ENCODE results near the gene PYCARD.
"Not testable (repeated sequence)": the region's sequence is repeated elsewhere in the genome, so short reads cannot be mapped to it uniquely, and the experiment has no call there.

Gene PYCARD

GRCh38 chr16:31214708-31215286 lies 12.2 kb upstream of the PYCARD start:
- peaks cover 65% of the 10 kb centered on the region for H3K27me3 ChIP-seq (ENCODE audit: control insufficient read depth, insufficient read depth, low read length)
- H3K9me3 ChIP-seq (ENCODE audit: control insufficient read depth, insufficient read depth, low read depth, low read length): no peaks in the 10 kb centered on the region
- no peak overlapping the region for H3K27ac ChIP-seq (ENCODE audit: low read depth, low read length)
- H3K36me3 ChIP-seq (ENCODE audit: control insufficient read depth, insufficient read depth, low read length): no peaks in the 10 kb centered on the region
- peak overlapping the region; percentile 61 for H3K4me3 ChIP-seq (ENCODE audit: low read depth, low read length)
- peak overlapping the region; percentile 14 for H3K9ac ChIP-seq (ENCODE audit: low read length)
- peaks cover 26% of the 10 kb centered on the region for H3K4me1 ChIP-seq (ENCODE audit: control insufficient read depth, insufficient read depth, low read length)

DNA sequence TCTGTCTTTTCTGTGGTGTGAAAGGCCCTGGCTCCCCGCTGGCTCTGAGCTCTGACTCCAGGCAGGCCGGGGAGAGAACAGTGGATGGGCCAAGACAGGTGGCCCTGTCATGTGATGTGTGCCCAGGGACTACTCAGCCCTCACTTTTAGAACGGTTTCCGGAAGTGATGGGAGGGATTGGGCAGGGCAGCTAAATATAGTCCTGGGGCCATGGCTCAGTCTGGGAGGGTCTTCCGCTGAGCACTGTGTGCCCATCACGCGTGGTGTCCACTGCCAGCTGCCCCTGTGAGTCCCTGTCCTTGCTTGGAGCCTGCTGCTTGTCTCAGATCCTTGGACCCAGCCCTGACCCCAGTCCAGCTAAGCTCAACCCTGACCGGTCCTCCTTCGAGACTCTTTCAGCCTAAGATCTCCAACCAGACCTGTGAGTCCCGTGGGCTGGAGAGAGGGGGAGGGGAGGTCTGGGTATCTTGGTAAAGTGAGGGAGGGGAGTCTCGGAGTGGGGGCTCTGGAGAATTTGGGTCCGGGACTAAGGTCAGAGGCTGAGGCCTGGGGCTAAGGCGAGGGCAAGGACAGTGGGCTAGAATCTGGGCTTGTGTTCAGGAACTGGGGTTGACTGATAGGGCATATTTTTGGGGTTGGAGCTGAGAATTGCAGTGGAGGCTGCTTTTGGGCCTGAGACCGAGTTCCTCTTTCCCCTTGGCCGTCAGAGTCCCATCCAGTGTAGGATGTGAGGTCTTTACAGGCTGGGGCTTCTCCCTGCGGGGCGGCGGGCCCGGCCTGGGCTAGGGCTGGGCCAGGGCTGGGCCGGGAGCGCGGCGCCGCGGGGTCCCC lies 11.5 kb upstream of the PYCARD start, which contains the start of gene TRIM72:
TSS of gene TRIM72 (plus strand) at position 243 of the 831 bp plus-strand sequence. CDS start 620 bp downstream, outside the sequence.
- no peak within 1 kb of the TSS for H3K27ac ChIP-seq (ENCODE audit: low read depth, low read length)
- H3K9me3 ChIP-seq (ENCODE audit: control insufficient read depth, insufficient read depth, low read depth, low read length): no peaks in the 10 kb centered on the region
- H3K4me3 ChIP-seq (ENCODE audit: low read depth, low read length): peak within 1 kb of the TSS; percentile 61
- H3K36me3 ChIP-seq (ENCODE audit: control insufficient read depth, insufficient read depth, low read length): no peaks in the 10 kb centered on the region
- peaks cover 26% of the 10 kb centered on the region for H3K4me1 ChIP-seq (ENCODE audit: control insufficient read depth, insufficient read depth, low read length)
- peaks cover 62% of the 10 kb centered on the region for H3K27me3 ChIP-seq (ENCODE audit: control insufficient read depth, insufficient read depth, low read length)
- peak within 1 kb of the TSS; percentile 14 for H3K9ac ChIP-seq (ENCODE audit: low read length)

GRCh38 chr16:31213342-31213741 lies 10.8 kb upstream of the PYCARD start:
- peaks cover 56% of the 10 kb centered on the region for H3K27me3 ChIP-seq (ENCODE audit: control insufficient read depth, insufficient read depth, low read length)
- H3K27ac ChIP-seq (ENCODE audit: low read depth, low read length): no peak overlapping the region
- no peak overlapping the region for H3K4me3 ChIP-seq (ENCODE audit: low read depth, low read length)
- no peak overlapping the region for H3K9ac ChIP-seq (ENCODE audit: low read length)
- no peaks in the 10 kb centered on the region for H3K36me3 ChIP-seq (ENCODE audit: control insufficient read depth, insufficient read depth, low read length)
- H3K4me1 ChIP-seq (ENCODE audit: control insufficient read depth, insufficient read depth, low read length): peaks cover 26% of the 10 kb centered on the region
- H3K9me3 ChIP-seq (ENCODE audit: control insufficient read depth, insufficient read depth, low read depth, low read length): no peaks in the 10 kb centered on the region

DNA sequence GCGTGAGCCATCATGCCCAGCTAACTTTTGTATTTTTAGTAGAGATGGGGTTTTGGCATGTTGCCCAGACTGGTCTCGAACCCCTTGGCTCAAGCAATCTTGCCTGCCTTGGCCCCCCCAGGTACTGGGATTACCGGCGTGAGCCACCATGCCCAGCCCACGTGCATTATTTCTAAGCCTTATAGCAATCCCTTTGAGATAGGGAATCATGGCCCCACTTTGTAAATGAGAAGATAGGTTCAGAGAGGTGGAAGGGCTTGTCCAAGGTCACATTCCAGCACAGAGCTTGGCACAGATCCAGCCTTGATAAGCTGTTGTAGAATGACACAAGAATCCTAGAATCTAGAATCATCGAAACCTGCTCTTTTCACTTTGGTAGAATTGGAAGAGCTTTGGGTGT lies 4.2 kb upstream of the PYCARD start:
- H3K36me3 ChIP-seq (ENCODE audit: control insufficient read depth, insufficient read depth, low read length): no peaks in the 10 kb centered on the region
- H3K9me3 ChIP-seq (ENCODE audit: control insufficient read depth, insufficient read depth, low read depth, low read length): no peaks in the 10 kb centered on the region
- no peak overlapping the region for H3K9ac ChIP-seq (ENCODE audit: low read length)
- H3K4me3 ChIP-seq (ENCODE audit: low read depth, low read length): no peak overlapping the region
- no peak overlapping the region for H3K27ac ChIP-seq (ENCODE audit: low read depth, low read length)
- peaks cover 40% of the 10 kb centered on the region for H3K27me3 ChIP-seq (ENCODE audit: control insufficient read depth, insufficient read depth, low read length)
- H3K4me1 ChIP-seq (ENCODE audit: control insufficient read depth, insufficient read depth, low read length): no peaks in the 10 kb centered on the region

GRCh38 chr16:31204871-31205666 lies 2.5 kb upstream of the PYCARD start:
- Histone ChIP-seq H3K4me1 (ENCODE audit: control insufficient read depth, insufficient read depth, low read length) (peaks cover 6% of the 10 kb centered on the region), H3K27ac (ENCODE audit: low read depth, low read length) (no peak overlapping the region), H3K9me3 (ENCODE audit: control insufficient read depth, insufficient read depth, low read depth, low read length) (no peaks in the 10 kb centered on the region), H3K4me3 (ENCODE audit: low read depth, low read length) (no peak overlapping the region), H3K9ac (ENCODE audit: low read length) (no peak overlapping the region), H3K36me3 (ENCODE audit: control insufficient read depth, insufficient read depth, low read length) (no peaks in the 10 kb centered on the region; the same call in 1 of the 2 replicates), H3K27me3 (ENCODE audit: control insufficient read depth, insufficient read depth, low read length) (peaks cover 39% of the 10 kb centered on the region)

- H3K27ac ChIP-seq (ENCODE audit: low read depth, low read length): no peak overlapping the region
These were observed 762 bp downstream of the PYCARD start for GRCh38 chr16:31201582-31202413.

GRCh38 chr16:31200821-31201568 lies 1.6 kb downstream of the PYCARD start:
- Histone ChIP-seq H3K4me3 (ENCODE audit: low read depth, low read length) (peak overlapping the region; percentile 86), H3K27ac (ENCODE audit: low read depth, low read length) (no peak overlapping the region), H3K9ac (ENCODE audit: low read length) (peak overlapping the region; percentile 83)

More at GRCh38 chr16:31201582-31202413, 762 bp downstream of the PYCARD start:
- peaks cover 33% of the 10 kb centered on the region for H3K27me3 ChIP-seq (ENCODE audit: control insufficient read depth, insufficient read depth, low read length)
- H3K9me3 ChIP-seq (ENCODE audit: control insufficient read depth, insufficient read depth, low read depth, low read length): no peaks in the 10 kb centered on the region
- H3K4me3 ChIP-seq (ENCODE audit: low read depth, low read length): peak overlapping the region; percentile 86
- H3K4me1 ChIP-seq (ENCODE audit: control insufficient read depth, insufficient read depth, low read length): peaks cover 6% of the 10 kb centered on the region
- H3K9ac ChIP-seq (ENCODE audit: low read length): peak overlapping the region; percentile 83
- H3K36me3 ChIP-seq (ENCODE audit: control insufficient read depth, insufficient read depth, low read length): peaks cover 21% of the 10 kb centered on the region

GRCh38 chr16:31200111-31200510 lies 2.4 kb downstream of the PYCARD start:
- H3K4me3 ChIP-seq (ENCODE audit: low read depth, low read length); H3K9ac ChIP-seq (ENCODE audit: low read length); H3K27ac ChIP-seq (ENCODE audit: low read depth, low read length); H3K4me1 ChIP-seq (ENCODE audit: control insufficient read depth, insufficient read depth, low read length); H3K9me3 ChIP-seq (ENCODE audit: control insufficient read depth, insufficient read depth, low read depth, low read length): not testable (repeated sequence)
- Histone ChIP-seq H3K27me3 (ENCODE audit: control insufficient read depth, insufficient read depth, low read length) (peaks cover 29% of the 10 kb centered on the region), H3K36me3 (ENCODE audit: control insufficient read depth, insufficient read depth, low read length) (peaks cover 38% of the 10 kb centered on the region)

More at GRCh38 chr16:31200821-31201568, 1.6 kb downstream of the PYCARD start:
- H3K27me3 ChIP-seq (ENCODE audit: control insufficient read depth, insufficient read depth, low read length): peaks cover 30% of the 10 kb centered on the region
- H3K36me3 ChIP-seq (ENCODE audit: control insufficient read depth, insufficient read depth, low read length): peaks cover 29% of the 10 kb centered on the region
- no peaks in the 10 kb centered on the region for H3K9me3 ChIP-seq (ENCODE audit: control insufficient read depth, insufficient read depth, low read depth, low read length)
- peaks cover 6% of the 10 kb centered on the region for H3K4me1 ChIP-seq (ENCODE audit: control insufficient read depth, insufficient read depth, low read length)

- Histone ChIP-seq H3K9me3 (ENCODE audit: control insufficient read depth, insufficient read depth, low read depth, low read length) (no peaks in the 10 kb centered on the region), H3K4me3 (ENCODE audit: low read depth, low read length) (no peak overlapping the region), H3K27me3 (ENCODE audit: control insufficient read depth, insufficient read depth, low read length) (peaks cover 23% of the 10 kb centered on the region), H3K9ac (ENCODE audit: low read length) (no peak overlapping the region), H3K27ac (ENCODE audit: low read depth, low read length) (no peak overlapping the region), H3K36me3 (ENCODE audit: control insufficient read depth, insufficient read depth, low read length) (peaks cover 44% of the 10 kb centered on the region), H3K4me1 (ENCODE audit: control insufficient read depth, insufficient read depth, low read length) (peaks cover 6% of the 10 kb centered on the region)
These were observed 3.0 kb downstream of the PYCARD start for GRCh38 chr16:31199430-31200041.

Measured in HUES6 (cell line).